Loucy (cell line): ENCODE measurements around the gene ENPP3.

Source experiments
- CTCF ChIP-seq: fragments of 200-600 bp; sonication (generic); conservative IDR thresholded peaks from 2 replicates; pipeline ENCODE4 v1.5.1; 2014; ENCODE audit warnings: mild to moderate bottlenecking, antibody characterized with exemption, low read length
- EZH2phosphoT487 ChIP-seq: fragments of 200-600 bp; IDR thresholded peaks from 2 replicates; pipeline ENCODE4 v1.6.1; 2018; ENCODE audit warnings: antibody characterized with exemption, mild to moderate bottlenecking, moderate library complexity, borderline replicate concordance

DNA sequence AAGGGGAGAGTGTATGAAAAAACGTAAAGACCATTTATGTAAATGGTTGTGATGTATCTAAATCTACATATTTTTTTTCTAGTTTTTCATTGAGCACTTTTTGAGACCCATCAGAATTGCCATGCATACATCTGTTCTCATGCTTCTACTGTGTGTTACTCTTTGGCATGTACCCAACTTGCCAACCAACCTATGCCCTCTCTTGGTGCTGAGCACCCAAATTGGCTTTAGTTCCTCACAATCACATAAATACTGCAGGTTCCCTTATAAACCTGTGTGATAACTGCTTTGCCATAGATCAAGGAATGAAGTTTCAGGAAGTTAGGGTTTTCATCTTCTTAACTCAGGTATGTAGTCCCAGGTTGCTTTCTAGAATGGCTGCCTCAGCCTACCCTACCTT lies 7.8 kb downstream of the ENPP3 start:
- no peak for TF ChIP-seq CTCF
- TF ChIP-seq EZH2phosphoT487, result no peak
